PC-9 (cell line): ENCODE data around the gene PRKACA. TPM values are rescaled to one million over a fixed set of nuclear protein-coding genes. Genes with fewer than 3 reads are reported as not detected.
"Not testable (repeated sequence)": the region's sequence is repeated elsewhere in the genome, so short reads cannot be mapped to it uniquely, and the experiment has no call there.

Experiments used
- BruUV-seq: library from RNA; stranded (reverse); fragments of 400-500 nt; replicated peaks from 2 replicates; lab custom pipeline; 2021; lab: Mats Ljungman, UMichigan
- CTCF ChIA-PET: fragments of 300-600 bp; sonication (Branson Sonifier 250); formaldehyde crosslinking; loops from one replicate; lab custom pipeline; 2022; ENCODE audit warnings: antibody characterized with exemption; lab: Charles Lee
- POLR2A ChIA-PET: fragments of 300-600 bp; sonication (Branson Sonifier 250); formaldehyde crosslinking; loops from one replicate; lab custom pipeline; 2022; ENCODE audit warnings: antibody characterized with exemption; ENCODE audit not compliant: unreplicated experiment; lab: Charles Lee
- DNase-seq, 2 experiments: peaks; one replicate each; pipeline versions ENCODE4 v3.0.0 to v3.0.0-alpha.2; 2015 to 2022; ENCODE audit warnings: mixed read lengths in 1 of 2
- H2AFZ ChIP-seq: fragments of 200-600 bp; sonication (generic); 2 replicates; pipeline ENCODE4 v1.8.1; 2017; ENCODE audit warnings: antibody characterized with exemption
- H3F3A ChIP-seq: fragments of 200-600 bp; sonication (generic); 2 replicates; pipeline ENCODE4 v1.8.1; 2017; ENCODE audit warnings: antibody characterized with exemption, mild to moderate bottlenecking, low read depth; ENCODE audit not compliant: insufficient read depth
- H3K27ac ChIP-seq: fragments of 200-600 bp; sonication (generic); 2 replicates; pipeline ENCODE4 v1.6.1; 2016; ENCODE audit warnings: mixed run types
- H3K27me3 ChIP-seq: fragments of 200-600 bp; sonication (generic); 2 replicates; pipeline ENCODE4 v1.6.1; 2016; ENCODE audit warnings: low read depth, mixed run types; ENCODE audit not compliant: insufficient read depth
- H3K36me3 ChIP-seq: fragments of 200-600 bp; sonication (generic); 2 replicates; pipeline ENCODE4 v1.6.1; 2016; ENCODE audit warnings: low read depth, mixed run types
- H3K4me1 ChIP-seq: fragments of 200-600 bp; sonication (generic); replicated peaks from 2 replicates; pipeline ENCODE4 v1.6.1; 2016; ENCODE audit warnings: mixed run types; ENCODE audit not compliant: insufficient read depth
- H3K4me2 ChIP-seq: fragments of 200-600 bp; sonication (generic); 2 replicates; pipeline ENCODE4 v1.6.1; 2017; ENCODE audit warnings: mixed run types
- H3K4me3 ChIP-seq: fragments of 200-600 bp; sonication (generic); 2 replicates; pipeline ENCODE4 v1.6.1; 2016; ENCODE audit warnings: mixed run types
- H3K79me2 ChIP-seq: fragments of 200-600 bp; sonication (generic); 2 replicates; pipeline ENCODE4 v1.6.1; 2017; ENCODE audit warnings: low read depth, mixed run types
- H3K9me2 ChIP-seq: fragments of 200-600 bp; sonication (generic); 2 replicates; pipeline ENCODE4 v1.8.1; 2017; ENCODE audit warnings: mild to moderate bottlenecking; ENCODE audit not compliant: insufficient read depth
- H3K9me3 ChIP-seq: fragments of 200-600 bp; sonication (generic); 2 replicates; pipeline ENCODE4 v1.8.1; 2016; ENCODE audit warnings: low read depth; ENCODE audit not compliant: insufficient read depth
- H4K20me1 ChIP-seq: fragments of 200-600 bp; sonication (generic); 2 replicates; pipeline ENCODE4 v1.8.1; 2017; ENCODE audit not compliant: insufficient read depth
- CTCF ChIP-seq: fragments of 200-600 bp; sonication (generic); conservative IDR thresholded peaks from 2 replicates; pipeline ENCODE4 v1.6.1; 2017; ENCODE audit warnings: mixed run types, antibody characterized with exemption, mild to moderate bottlenecking, moderate library complexity
- EZH2 ChIP-seq: fragments of 200-600 bp; sonication (generic); IDR thresholded peaks from 2 replicates; pipeline ENCODE4 v1.8.0; 2017; ENCODE audit warnings: antibody characterized with exemption, low read depth
- intact Hi-C: fragments of 100-400 bp; cut with micrococcal nuclease; formaldehyde crosslinking; loops from one replicate; pipeline ENCODE4 v1.10.0; 2022; ENCODE audit not compliant: unreplicated experiment
- total RNA-seq: library from RNA; stranded (reverse); gene quantifications from 2 replicates; pipeline ENCODE4 v1.2.3, GENCODE V29; 2021

Gene PRKACA
- total RNA-seq, 1 experiment from 2014 or later: 82.8 TPM

DNA sequence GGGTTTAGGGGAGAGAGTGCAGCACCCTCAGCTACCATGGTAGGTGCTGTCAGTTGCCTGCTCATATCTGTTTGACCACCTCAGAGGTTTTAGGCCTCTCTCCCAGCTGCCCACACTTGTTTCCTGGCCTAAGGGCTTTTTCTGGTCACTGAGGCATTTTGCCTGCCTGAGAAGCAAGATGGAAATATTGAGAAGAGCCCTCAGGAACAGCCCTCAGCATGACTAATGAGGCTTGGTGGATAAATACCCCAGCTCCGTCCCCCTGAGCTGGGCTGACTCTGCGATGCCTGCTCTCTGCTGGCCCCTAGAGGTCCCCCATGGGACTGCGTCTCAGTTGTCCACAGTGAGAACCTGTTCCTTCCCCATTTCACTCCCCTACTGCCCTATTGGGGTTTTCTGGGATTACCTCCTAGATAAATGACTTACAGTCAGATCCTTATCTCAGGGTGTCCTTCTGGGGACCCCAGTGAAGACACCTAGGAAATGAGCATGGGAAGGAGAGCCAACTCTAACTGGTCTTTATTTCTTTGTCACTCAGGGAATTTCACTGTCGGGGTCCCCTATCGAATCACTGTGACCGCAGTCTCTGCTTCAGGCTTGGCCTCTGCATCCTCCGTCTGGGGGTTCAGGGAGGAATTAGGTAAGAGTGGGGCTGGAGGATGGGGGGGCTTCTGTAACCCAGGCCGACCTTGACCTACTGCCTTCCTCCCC lies 69.0 kb downstream of the PRKACA start:
- H3K27me3 ChIP-seq: no peaks in the 10 kb centered on the region
- CTCF ChIA-PET: interaction anchor here (0.7 to 1.0 kb wide), 2 partner anchors 37 to 176 kb away, joined by 5 to 23 read pairs; no protein-coding TSS in a partner anchor
- intact Hi-C loops: no loop called here
- no peaks in the 10 kb centered on the region for H4K20me1 ChIP-seq
- no peaks in the 10 kb centered on the region for H3K36me3 ChIP-seq
- peak; percentile 95 for TF ChIP-seq CTCF
- no peak for TF ChIP-seq EZH2
- H3K4me2 ChIP-seq: no peak overlapping the region
- POLR2A ChIA-PET: no interaction called here
- no peaks in the 10 kb centered on the region for H3K9me2 ChIP-seq
- no peaks in the 10 kb centered on the region for H3K79me2 ChIP-seq
- H3K4me3 ChIP-seq: no peak overlapping the region
- no peaks in the 10 kb centered on the region for H3K9me3 ChIP-seq
- no TSS peak for BruUV-seq
- H3F3A ChIP-seq: no peaks in the 10 kb centered on the region
- H3K27ac ChIP-seq: no peak overlapping the region
- peak; percentile 56 to 58 for DNase-seq
- H2AFZ ChIP-seq: no peak overlapping the region
- no peaks in the 10 kb centered on the region for H3K4me1 ChIP-seq

DNA sequence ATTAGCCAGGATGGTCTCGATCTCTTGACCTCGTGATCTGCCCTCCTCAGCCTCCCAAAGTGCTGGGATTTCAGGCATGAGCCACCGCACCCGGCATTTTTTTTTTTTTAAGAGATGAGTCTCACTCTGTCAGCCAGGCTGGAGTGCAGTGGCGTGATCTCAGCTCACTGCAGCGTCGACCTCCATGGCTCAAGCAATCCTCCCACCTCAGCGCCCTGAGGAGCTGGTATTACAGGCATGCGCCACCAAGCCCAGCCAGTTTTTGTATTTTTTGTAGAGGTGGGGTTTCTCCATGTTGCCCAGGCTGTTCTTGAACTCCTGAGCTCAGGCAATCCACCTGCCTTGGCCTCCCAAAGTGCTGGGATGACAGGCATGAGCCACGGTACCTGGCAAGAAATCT lies 69.7 kb downstream of the PRKACA start:
- H3K4me1 ChIP-seq, H3K79me2 ChIP-seq, H3K9me2 ChIP-seq, intact Hi-C loops, H3K36me3 ChIP-seq, H3K27me3 ChIP-seq, H3K4me2 ChIP-seq, H2AFZ ChIP-seq, H3K4me3 ChIP-seq, H3K9me3 ChIP-seq, POLR2A ChIA-PET, H3K27ac ChIP-seq, BruUV-seq, H4K20me1 ChIP-seq, H3F3A ChIP-seq, DNase-seq: not testable (repeated sequence)
- CTCF ChIA-PET: interaction anchor here (0.7 to 1.0 kb wide), 2 partner anchors 37 to 175 kb away, joined by 5 to 23 read pairs; no protein-coding TSS in a partner anchor

- not testable (repeated sequence) for H3K4me3 ChIP-seq, H3K4me1 ChIP-seq, H2AFZ ChIP-seq, H3F3A ChIP-seq, H3K27ac ChIP-seq, H3K36me3 ChIP-seq, BruUV-seq, H3K9me3 ChIP-seq, H3K27me3 ChIP-seq, H3K9me2 ChIP-seq, H3K79me2 ChIP-seq, H4K20me1 ChIP-seq, H3K4me2 ChIP-seq
- CTCF ChIA-PET: interaction anchor here (0.5 to 1.5 kb wide), 4 partner anchors 11 to 1436 kb away, joined by 4 to 12 read pairs (median 8); partner anchors contain the start of gene IL27RA
- POLR2A ChIA-PET: interaction anchor here (0.6 kb wide), 1 partner anchor 409 kb away, joined by 11 read pairs; no protein-coding TSS in a partner anchor
- intact Hi-C loops: loop anchor here (1.0 kb wide), 1 partner anchor 163 kb away; no protein-coding TSS in a partner anchor
- peak; percentile 76 for TF ChIP-seq CTCF
- peak; percentile 51 to 56 for DNase-seq
Observed at GRCh38 chr19:14042659-14043608, 74.6 kb downstream of the PRKACA start.

Other genes with a start within 250 kb of the PRKACA start
- gene NANOS3, start 240.6 kb downstream of the PRKACA start, total RNA-seq: 1.7 and 2.1 TPM in 2 replicates
- 13.7 and 13.9 TPM in 2 replicates for gene BRME1, start 211.6 kb downstream of the PRKACA start, total RNA-seq
- 55.1 and 55.8 TPM in 2 replicates for gene CC2D1A, start 211.6 kb downstream of the PRKACA start, total RNA-seq
- gene PODNL1, start 179.3 kb downstream of the PRKACA start, total RNA-seq: 3.2 and 6.4 TPM in 2 replicates
- gene DCAF15, start 165.3 kb downstream of the PRKACA start, total RNA-seq: 31.7 and 35.3 TPM in 2 replicates
- gene RFX1, start 111.4 kb downstream of the PRKACA start, total RNA-seq: 20.6 and 25.5 TPM in 2 replicates
- not detected in 2 replicates for gene RLN3, start 89.6 kb downstream of the PRKACA start, total RNA-seq
- 7.8 and 11.9 TPM in 2 replicates for gene IL27RA, start 86.0 kb downstream of the PRKACA start, total RNA-seq
- 25.0 and 28.8 TPM in 2 replicates for gene PALM3, start 55.7 kb downstream of the PRKACA start, total RNA-seq
- 6.7 and 10.5 TPM in 2 replicates for gene MISP3, start 45.0 kb downstream of the PRKACA start, total RNA-seq
- gene C19orf67, start 32.0 kb downstream of the PRKACA start, total RNA-seq: not detected in 2 replicates
- 50.3 and 54.7 TPM in 2 replicates for gene SAMD1, start 27.0 kb downstream of the PRKACA start, total RNA-seq
- 67.4 and 71.2 TPM in 2 replicates for gene ASF1B, start 18.8 kb upstream of the PRKACA start, total RNA-seq
- 28.5 and 31.5 TPM in 2 replicates for gene ADGRL1, start 88.4 kb upstream of the PRKACA start, total RNA-seq